Measurements from ENCODE around the gene STX10.
A peak's percentile ranks its signal among the peaks of the same experiment; 100 is the strongest.

Gene STX10

DNA sequence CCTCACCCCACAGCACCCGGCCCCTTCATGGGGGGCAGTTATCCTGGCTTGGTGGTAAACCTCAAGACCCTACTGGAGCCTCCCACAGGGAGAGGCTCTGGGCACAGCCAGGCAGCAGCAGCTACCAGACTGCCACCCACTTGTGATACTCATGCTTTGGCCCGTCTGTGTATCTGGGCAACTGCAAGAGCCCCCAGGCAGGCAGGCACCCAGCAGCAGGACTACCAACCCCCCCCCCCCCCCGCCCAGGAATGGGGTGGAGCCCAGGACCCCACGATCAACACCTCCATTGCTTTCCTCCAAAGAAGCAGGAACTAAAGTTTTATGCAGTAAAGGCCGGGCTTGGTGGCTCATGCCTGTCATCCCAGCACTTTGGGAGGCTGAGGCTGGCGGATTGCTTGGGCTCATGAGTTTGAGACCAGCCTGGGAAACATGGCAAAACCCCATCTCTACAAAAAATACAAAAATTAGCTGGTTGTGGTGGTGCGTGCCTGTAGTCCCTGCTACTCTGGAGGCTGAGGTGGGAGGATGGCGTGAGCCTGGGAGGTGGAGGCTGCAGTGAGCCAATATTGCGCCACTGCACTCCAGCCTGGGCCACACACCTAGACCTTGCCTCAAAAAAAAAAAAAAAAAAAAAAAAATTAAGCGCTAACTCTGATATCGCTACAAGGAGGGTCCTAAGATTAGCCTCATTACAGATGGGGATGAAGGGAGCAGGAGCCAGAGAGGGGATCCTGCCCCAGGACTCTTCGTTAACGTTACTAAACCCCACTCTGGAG, 46.4 kb downstream of the STX10 start:
- peak overlapping the region; percentile 70 for H3K4me3 ChIP-seq (ENCODE audit: low read depth, low read length)
- DNase-seq (ENCODE audit: low read depth): no peak
- TF ChIP-seq, protein P1, sequence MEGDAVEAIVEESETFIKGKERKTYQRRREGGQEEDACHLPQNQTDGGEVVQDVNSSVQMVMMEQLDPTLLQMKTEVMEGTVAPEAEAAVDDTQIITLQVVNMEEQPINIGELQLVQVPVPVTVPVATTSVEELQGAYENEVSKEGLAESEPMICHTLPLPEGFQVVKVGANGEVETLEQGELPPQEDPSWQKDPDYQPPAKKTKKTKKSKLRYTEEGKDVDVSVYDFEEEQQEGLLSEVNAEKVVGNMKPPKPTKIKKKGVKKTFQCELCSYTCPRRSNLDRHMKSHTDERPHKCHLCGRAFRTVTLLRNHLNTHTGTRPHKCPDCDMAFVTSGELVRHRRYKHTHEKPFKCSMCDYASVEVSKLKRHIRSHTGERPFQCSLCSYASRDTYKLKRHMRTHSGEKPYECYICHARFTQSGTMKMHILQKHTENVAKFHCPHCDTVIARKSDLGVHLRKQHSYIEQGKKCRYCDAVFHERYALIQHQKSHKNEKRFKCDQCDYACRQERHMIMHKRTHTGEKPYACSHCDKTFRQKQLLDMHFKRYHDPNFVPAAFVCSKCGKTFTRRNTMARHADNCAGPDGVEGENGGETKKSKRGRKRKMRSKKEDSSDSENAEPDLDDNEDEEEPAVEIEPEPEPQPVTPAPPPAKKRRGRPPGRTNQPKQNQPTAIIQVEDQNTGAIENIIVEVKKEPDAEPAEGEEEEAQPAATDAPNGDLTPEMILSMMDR (IDR thresholded peaks at IDR 0.05; ENCODE audit: low read depth, low read length, missing control alignments): no peak

DNA sequence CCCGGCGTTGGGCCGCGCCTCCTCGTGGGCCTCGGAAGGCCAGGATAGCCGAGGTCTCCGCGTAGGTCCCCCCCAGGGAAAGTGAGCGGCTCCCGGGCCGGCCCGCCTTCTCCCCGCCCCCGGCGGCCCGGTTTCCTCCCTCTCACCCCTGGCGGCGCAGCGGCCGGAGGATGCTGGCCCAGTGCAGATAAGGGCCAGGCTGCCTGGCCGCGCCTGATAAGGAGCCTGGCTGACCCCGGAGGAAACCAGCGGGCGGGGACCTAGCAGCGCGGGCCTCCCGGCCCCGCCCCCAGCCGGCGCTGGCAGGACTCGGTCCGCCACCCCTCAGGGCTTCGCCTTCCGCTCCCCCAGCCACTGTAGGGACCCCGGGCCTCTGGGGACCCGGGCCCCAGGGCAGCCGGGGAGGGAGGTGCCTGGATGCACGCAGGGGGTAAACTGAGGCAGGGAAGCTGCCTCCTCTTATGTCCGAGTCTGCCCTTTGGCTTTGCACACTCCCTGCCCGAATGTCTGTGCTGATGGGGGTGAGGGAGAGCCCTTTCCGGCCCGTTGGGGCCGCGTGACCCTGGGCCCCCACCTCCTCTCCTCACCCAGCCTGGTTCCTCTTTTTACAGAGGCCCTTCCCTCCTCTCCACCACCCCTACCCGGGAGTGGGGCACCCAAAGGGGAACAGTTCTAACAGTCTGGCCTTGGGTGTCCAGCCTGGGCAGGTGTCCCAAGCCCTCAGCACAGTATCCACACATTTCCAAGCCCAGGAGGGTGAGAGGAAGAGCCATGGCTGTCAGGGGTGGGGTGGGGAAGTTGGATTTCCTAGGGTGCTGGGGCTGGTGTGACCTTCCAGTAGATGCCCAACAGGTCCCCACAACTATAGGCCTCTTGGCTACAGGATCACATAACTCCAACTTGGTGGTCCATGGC, 47.3 kb downstream of the STX10 start, which contains the start of gene LYL1:
Gene LYL1, minus strand, starts transcription at position 193 of the 915 bp plus-strand sequence. CDS start 1,687 bp downstream, outside the sequence.
- H3K4me3 ChIP-seq (ENCODE audit: low read depth, low read length): peak within 1 kb of the TSS; percentile 60
- TF ChIP-seq, protein P1 (IDR thresholded peaks at IDR 0.05; ENCODE audit: low read depth, low read length, missing control alignments): no peak
- no peak for DNase-seq (ENCODE audit: low read depth)

DNA sequence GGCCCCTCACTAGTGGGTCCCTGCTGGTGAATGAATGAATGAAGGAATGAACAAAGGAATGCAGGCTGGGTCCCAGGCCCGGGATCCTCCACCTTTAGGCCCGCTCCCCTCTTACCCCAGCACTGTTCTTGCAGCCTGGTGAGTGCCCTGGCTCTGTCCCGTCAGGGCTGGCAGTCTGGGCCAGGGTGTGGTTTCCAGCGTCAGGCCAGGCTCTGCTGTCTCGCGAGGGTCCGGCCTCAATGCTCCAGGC, 47.8 kb downstream of the STX10 start:
- TF ChIP-seq, protein P1 (IDR thresholded peaks at IDR 0.05; ENCODE audit: low read depth, low read length, missing control alignments): no peak
- peak overlapping the region; percentile 60 for H3K4me3 ChIP-seq (ENCODE audit: low read depth, low read length)
- DNase-seq (ENCODE audit: low read depth): no peak

DNA sequence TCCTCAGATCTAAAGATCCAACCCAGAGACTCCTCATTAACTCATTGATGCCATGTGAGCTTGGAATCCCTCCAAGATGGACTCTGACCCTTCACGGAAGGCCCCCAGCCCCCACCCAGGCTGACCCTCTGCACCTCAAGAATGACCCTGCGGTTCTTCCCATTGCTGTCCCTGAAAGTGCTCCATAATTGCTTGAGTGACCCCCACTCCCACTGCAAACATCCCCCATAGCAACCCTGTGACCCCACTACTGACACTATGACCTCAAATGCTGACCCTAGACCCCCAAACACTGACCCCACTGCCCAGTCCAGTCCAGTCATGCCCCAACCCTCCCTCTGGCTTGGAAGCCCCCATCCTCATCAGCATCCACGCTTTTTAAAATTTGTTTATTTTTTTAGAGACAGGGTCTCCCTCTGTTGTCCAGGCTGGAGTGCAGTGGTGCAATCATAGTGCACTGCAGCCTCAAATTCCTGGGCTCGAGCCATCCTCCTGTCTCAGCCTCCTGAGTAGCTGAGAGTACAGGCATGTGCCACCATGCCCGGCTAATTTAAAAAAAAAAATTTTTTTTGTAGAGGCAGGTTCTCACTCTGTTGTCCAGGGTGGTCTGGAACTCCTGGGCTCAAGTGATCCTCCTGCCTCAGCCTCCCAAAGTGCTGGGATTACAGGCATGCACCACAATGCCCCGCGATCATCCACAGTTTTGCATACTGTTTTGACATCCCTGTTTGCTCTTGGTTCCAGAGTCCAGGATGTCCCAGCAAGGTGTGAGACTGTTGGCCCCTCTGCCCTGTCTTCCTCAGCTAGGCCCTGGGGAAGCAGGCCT, 48.4 kb downstream of the STX10 start:
- TF ChIP-seq, protein P1 (IDR thresholded peaks at IDR 0.05; ENCODE audit: low read depth, low read length, missing control alignments): no peak
- H3K4me3 ChIP-seq (ENCODE audit: low read depth, low read length): peak overlapping the region; percentile 60
- DNase-seq (ENCODE audit: low read depth): no peak

DNA sequence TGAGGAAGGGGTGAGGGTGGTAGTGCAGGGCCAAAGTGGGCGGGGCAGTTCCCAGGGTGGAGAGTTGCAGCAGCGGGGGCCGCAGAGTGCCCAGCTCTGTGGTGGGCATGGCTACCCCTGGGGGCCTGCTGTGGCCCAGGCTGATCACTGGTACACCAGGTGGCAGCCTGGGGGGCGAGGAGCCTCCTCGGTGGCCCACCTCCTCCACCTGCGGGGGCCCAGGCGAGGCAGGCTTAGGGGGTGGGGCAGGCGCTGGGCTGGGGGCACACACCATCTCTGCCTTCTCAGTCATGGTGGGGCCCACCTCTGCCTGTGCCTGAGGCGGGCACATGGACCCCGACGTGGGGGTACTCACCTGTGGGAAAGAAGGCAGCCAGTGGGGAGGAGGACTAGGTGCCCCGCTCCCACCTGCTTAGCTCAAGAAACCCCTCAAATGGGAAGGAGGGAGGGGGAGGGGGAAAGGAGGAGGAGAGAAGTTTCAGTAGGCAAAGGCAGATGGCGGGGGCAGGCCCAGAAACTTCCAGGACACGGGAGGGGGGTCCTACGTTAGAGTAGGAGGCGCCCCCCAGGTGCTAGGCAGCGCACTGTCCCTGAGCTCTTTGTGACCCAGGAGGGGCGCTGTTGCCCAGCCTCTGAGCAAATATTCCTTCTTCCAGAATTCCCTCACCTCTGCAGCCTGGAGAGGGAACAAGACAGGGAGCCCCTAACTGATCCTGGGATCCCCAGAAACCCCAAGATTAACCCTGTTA, 49.2 kb downstream of the STX10 start:
- TF ChIP-seq, protein P1 (IDR thresholded peaks at IDR 0.05; ENCODE audit: low read depth, low read length, missing control alignments): peak; percentile 41
- DNase-seq (ENCODE audit: low read depth): no peak
- H3K4me3 ChIP-seq (ENCODE audit: low read depth, low read length): peak overlapping the region; percentile 60

DNA sequence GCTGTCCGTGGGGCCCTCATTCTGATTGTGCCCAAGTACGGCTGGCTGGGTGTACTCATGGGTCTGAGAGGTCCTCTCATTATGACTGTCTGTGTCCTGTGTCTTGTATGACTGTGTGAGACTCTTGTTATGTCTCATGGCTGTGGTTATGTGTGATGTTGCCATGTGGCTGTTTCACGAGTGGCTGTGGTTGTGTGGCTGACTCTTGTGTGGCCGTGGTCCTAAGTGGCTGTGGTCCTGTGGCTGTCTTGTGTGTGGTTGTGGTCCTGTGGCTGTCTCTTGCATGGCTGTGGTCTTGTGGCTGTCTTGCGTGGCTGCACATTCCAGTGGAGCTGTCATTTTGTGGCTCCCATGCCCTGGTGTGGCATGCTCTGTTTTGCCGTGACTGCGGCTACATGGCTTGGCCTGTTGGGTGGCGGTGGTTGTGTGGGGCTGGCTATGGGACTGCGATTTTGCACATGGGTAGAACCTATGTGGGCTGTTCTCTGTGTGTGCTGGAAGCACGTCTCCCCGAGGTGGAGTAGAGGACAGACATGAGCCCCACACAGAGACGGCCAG, 50.1 kb downstream of the STX10 start:
- peak; percentile 81 for DNase-seq (ENCODE audit: low read depth)
- TF ChIP-seq, protein P1 (IDR thresholded peaks at IDR 0.05; ENCODE audit: low read depth, low read length, missing control alignments): no peak
- H3K4me3 ChIP-seq (ENCODE audit: low read depth, low read length): no peak overlapping the region; the same call in 1 of the 2 replicates

All from GM12864 (cell line).